ENCODE results near the gene SUPV3L1. TPM values are rescaled to one million over a fixed set of nuclear protein-coding genes. Genes with fewer than 3 reads are reported as not detected.

Gene SUPV3L1
- total RNA-seq, 1 experiment from 2014 or later = 37.6 TPM

DNA sequence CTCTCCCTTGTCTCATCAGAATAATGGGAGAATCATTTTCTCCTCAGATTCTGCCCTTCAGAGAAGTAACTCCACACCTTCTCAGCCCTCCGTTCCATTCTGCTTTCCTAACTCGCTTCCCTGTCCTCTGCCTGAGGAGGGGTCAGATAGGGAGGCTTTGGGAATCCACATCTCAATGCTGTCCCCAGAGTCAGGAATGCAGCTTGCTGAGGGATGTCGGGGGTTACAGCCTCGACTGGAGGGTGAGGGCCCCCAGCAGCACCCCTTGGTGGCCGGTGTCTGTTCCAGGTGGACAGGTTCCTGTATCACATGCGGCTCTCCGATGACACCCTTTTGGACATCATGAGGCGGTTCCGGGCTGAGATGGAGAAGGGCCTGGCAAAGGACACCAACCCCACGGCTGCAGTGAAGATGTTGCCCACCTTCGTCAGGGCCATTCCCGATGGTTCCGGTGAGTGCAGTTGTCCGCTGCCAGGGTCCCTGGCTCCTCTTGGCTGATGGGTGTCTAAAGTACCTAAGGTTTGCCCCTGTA, 47.0 kb downstream of the SUPV3L1 start:
- DNase-seq = no peak
- H3K27ac ChIP-seq (ENCODE audit: low read length) = no peak overlapping the region
- no peak overlapping the region for H2AFZ ChIP-seq (ENCODE audit: low read length)
- no peak overlapping the region for H3K4me3 ChIP-seq (ENCODE audit: low read length)
- H4K20me1 ChIP-seq (ENCODE audit: insufficient read depth, low read depth, low read length) = no peaks in the 10 kb centered on the region
- H3K9me2 ChIP-seq (replicated peaks; ENCODE audit: insufficient read depth, low read length) = no peaks in the 10 kb centered on the region
- no peaks in the 10 kb centered on the region for H3K9me3 ChIP-seq (ENCODE audit: low read length)
- no peak overlapping the region for H3K9ac ChIP-seq (ENCODE audit: low read length)
- H3K27me3 ChIP-seq (ENCODE audit: low read length) = no peaks in the 10 kb centered on the region
- H3K4me1 ChIP-seq (ENCODE audit: low read length) = peaks cover 19% of the 10 kb centered on the region
- H3K36me3 ChIP-seq (ENCODE audit: insufficient read depth, low read length) = no peaks in the 10 kb centered on the region
- no peak overlapping the region for H3K4me2 ChIP-seq (ENCODE audit: low read depth, low read length, poor library complexity, severe bottlenecking)
- no peaks in the 10 kb centered on the region for H3K79me2 ChIP-seq (ENCODE audit: low read length)

GRCh38 chr10:69228151-69228550, 48.1 kb downstream of the SUPV3L1 start:
- no peaks in the 10 kb centered on the region for H3K9me3 ChIP-seq (ENCODE audit: low read length)
- no peaks in the 10 kb centered on the region for H3K27me3 ChIP-seq (ENCODE audit: low read length)
- no peak overlapping the region for H3K9ac ChIP-seq (ENCODE audit: low read length)
- no peak overlapping the region for H3K27ac ChIP-seq (ENCODE audit: low read length)
- H3K36me3 ChIP-seq (ENCODE audit: insufficient read depth, low read length) = no peaks in the 10 kb centered on the region
- no peak overlapping the region for H3K4me3 ChIP-seq (ENCODE audit: low read length)
- no peaks in the 10 kb centered on the region for H4K20me1 ChIP-seq (ENCODE audit: insufficient read depth, low read depth, low read length)
- no peak overlapping the region for H2AFZ ChIP-seq (ENCODE audit: low read length)
- H3K79me2 ChIP-seq (ENCODE audit: low read length) = no peaks in the 10 kb centered on the region
- no peak overlapping the region for H3K4me2 ChIP-seq (ENCODE audit: low read depth, low read length, poor library complexity, severe bottlenecking)
- H3K9me2 ChIP-seq (replicated peaks; ENCODE audit: insufficient read depth, low read length) = no peaks in the 10 kb centered on the region
- H3K4me1 ChIP-seq (ENCODE audit: low read length) = peaks cover 11% of the 10 kb centered on the region
- no peak for DNase-seq

- Histone ChIP-seq H3K27ac (ENCODE audit: low read length) (no peak overlapping the region), H3K9ac (ENCODE audit: low read length) (peak overlapping the region; percentile 36; the same call in 1 of the 2 replicates), H2AFZ (ENCODE audit: low read length) (peak overlapping the region; percentile 48; the same call in 1 of the 2 replicates), H3K4me3 (ENCODE audit: low read length) (peak overlapping the region; percentile 24; the same call in 1 of the 2 replicates), H3K4me1 (ENCODE audit: low read length) (peaks cover 11% of the 10 kb centered on the region), H3K36me3 (ENCODE audit: insufficient read depth, low read length) (no peaks in the 10 kb centered on the region), H4K20me1 (ENCODE audit: insufficient read depth, low read depth, low read length) (no peaks in the 10 kb centered on the region), H3K9me3 (ENCODE audit: low read length) (no peaks in the 10 kb centered on the region), H3K27me3 (ENCODE audit: low read length) (no peaks in the 10 kb centered on the region), H3K9me2 (replicated peaks; ENCODE audit: insufficient read depth, low read length) (no peaks in the 10 kb centered on the region), H3K4me2 (ENCODE audit: low read depth, low read length, poor library complexity, severe bottlenecking) (peak overlapping the region; percentile 50), H3K79me2 (ENCODE audit: low read length) (no peaks in the 10 kb centered on the region)
- DNase-seq = no peak
Observed at GRCh38 chr10:69229616-69229916, 49.5 kb downstream of the SUPV3L1 start.

DNA sequence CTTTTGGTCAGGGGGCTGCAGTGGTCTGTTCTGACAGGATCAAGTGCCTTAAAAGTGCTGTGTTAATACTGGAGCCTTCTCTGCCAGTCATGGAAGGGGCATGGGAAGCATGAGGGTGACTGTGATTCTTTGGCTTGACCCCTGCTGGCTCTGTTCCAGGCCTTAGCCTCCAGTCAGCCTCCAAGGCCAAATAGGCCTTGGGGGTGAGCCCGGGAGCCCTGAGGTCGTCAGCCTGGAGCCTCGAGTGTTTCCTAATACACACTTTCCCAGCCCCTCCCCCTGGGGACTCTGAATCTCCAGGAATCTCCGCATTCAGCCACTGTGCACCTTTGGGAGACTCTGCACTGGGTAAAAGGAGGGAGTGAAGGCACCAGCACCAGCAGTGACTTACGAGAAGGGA, 50.1 kb downstream of the SUPV3L1 start:
- DNase-seq = no peak
- Histone ChIP-seq H2AFZ (ENCODE audit: low read length) (0 out of 2 replicates have a peak overlapping the region, but pooled peaks have one; percentile 48), H3K9ac (ENCODE audit: low read length) (no peak overlapping the region), H3K4me3 (ENCODE audit: low read length) (no peak overlapping the region), H4K20me1 (ENCODE audit: insufficient read depth, low read depth, low read length) (no peaks in the 10 kb centered on the region), H3K9me2 (replicated peaks; ENCODE audit: insufficient read depth, low read length) (no peaks in the 10 kb centered on the region), H3K27ac (ENCODE audit: low read length) (no peak overlapping the region), H3K79me2 (ENCODE audit: low read length) (no peaks in the 10 kb centered on the region), H3K4me1 (ENCODE audit: low read length) (peaks cover 11% of the 10 kb centered on the region), H3K36me3 (ENCODE audit: insufficient read depth, low read length) (no peaks in the 10 kb centered on the region), H3K9me3 (ENCODE audit: low read length) (no peaks in the 10 kb centered on the region), H3K27me3 (ENCODE audit: low read length) (no peaks in the 10 kb centered on the region), H3K4me2 (ENCODE audit: low read depth, low read length, poor library complexity, severe bottlenecking) (no peak overlapping the region)

- no peak overlapping the region for H3K9ac ChIP-seq (ENCODE audit: low read length)
- no peak overlapping the region for H3K4me3 ChIP-seq (ENCODE audit: low read length)
- no peaks in the 10 kb centered on the region for H3K9me2 ChIP-seq (replicated peaks; ENCODE audit: insufficient read depth, low read length)
- DNase-seq = no peak
- no peak overlapping the region for H2AFZ ChIP-seq (ENCODE audit: low read length)
- H3K36me3 ChIP-seq (ENCODE audit: insufficient read depth, low read length) = no peaks in the 10 kb centered on the region
- H3K27me3 ChIP-seq (ENCODE audit: low read length) = no peaks in the 10 kb centered on the region
- H3K9me3 ChIP-seq (ENCODE audit: low read length) = no peaks in the 10 kb centered on the region
- H3K79me2 ChIP-seq (ENCODE audit: low read length) = no peaks in the 10 kb centered on the region
- no peak overlapping the region for H3K27ac ChIP-seq (ENCODE audit: low read length)
- H3K4me1 ChIP-seq (ENCODE audit: low read length) = peaks cover 11% of the 10 kb centered on the region
- no peak overlapping the region for H3K4me2 ChIP-seq (ENCODE audit: low read depth, low read length, poor library complexity, severe bottlenecking)
- H4K20me1 ChIP-seq (ENCODE audit: insufficient read depth, low read depth, low read length) = no peaks in the 10 kb centered on the region
Observed at GRCh38 chr10:69232252-69232651, 52.2 kb downstream of the SUPV3L1 start.

DNA sequence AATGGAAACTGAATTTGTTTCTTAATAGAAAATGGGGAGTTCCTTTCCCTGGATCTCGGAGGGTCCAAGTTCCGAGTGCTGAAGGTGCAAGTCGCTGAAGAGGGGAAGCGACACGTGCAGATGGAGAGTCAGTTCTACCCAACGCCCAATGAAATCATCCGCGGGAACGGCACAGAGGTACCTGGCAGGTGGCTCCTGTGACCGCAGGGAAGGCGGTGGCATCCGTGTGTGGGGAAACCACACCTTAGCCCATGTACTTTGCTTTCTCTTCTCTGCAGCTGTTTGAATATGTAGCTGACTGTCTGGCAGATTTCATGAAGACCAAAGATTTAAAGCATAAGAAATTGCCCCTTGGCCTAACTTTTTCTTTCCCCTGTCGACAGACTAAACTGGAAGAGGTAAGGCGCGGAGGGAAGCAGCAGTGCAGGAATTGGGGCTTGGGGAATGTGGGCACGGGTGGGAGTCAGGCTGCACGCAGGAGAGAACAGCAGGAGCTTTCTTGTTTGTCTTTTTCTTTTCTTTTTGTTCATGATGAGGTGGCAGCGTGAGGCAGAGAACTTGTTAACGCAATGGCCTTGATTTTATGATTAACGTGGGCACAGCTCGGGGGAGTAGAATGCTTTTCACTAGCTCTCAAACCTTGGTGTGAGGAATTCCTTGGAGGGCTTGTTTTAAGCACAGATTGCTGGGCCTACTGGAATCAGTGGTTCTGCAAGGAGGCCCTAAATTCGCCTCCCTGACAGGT, 52.9 kb downstream of the SUPV3L1 start:
- Histone ChIP-seq H3K27ac (ENCODE audit: low read length) (no peak overlapping the region), H3K4me2 (ENCODE audit: low read depth, low read length, poor library complexity, severe bottlenecking) (no peak overlapping the region), H2AFZ (ENCODE audit: low read length) (no peak overlapping the region)

DNA sequence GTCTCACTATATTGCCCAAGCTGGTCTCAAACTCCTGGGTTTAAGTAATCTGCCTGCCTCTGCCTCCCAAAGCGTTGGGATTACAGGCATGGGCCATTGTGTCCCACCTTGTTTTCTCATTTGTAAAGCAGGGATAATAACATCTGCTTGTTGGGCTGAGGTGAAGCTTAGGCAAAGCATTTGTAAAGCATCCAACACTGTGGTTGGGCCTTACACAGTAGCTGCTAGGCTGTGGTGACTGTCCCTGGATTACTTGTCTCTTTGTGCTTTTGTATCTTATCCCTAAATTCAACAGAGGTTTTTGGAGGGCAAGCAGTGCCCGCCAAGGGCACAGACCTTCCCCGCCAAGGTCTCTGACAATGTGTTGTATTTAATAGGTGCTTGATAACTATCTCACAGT, 54.4 kb downstream of the SUPV3L1 start:
- H2AFZ ChIP-seq (ENCODE audit: low read length) = no peak overlapping the region
- H4K20me1 ChIP-seq (ENCODE audit: insufficient read depth, low read depth, low read length) = no peaks in the 10 kb centered on the region
- H3K4me2 ChIP-seq (ENCODE audit: low read depth, low read length, poor library complexity, severe bottlenecking) = no peak overlapping the region
- no peaks in the 10 kb centered on the region for H3K9me3 ChIP-seq (ENCODE audit: low read length)
- no peak overlapping the region for H3K4me3 ChIP-seq (ENCODE audit: low read length)
- no peaks in the 10 kb centered on the region for H3K27me3 ChIP-seq (ENCODE audit: low read length)
- no peak overlapping the region for H3K9ac ChIP-seq (ENCODE audit: low read length)
- no peaks in the 10 kb centered on the region for H3K79me2 ChIP-seq (ENCODE audit: low read length)
- H3K9me2 ChIP-seq (replicated peaks; ENCODE audit: insufficient read depth, low read length) = no peaks in the 10 kb centered on the region
- no peaks in the 10 kb centered on the region for H3K36me3 ChIP-seq (ENCODE audit: insufficient read depth, low read length)
- no peak for DNase-seq
- H3K27ac ChIP-seq (ENCODE audit: low read length) = no peak overlapping the region
- H3K4me1 ChIP-seq (ENCODE audit: low read length) = peaks cover 6% of the 10 kb centered on the region

More for the DNA sequence above, 52.9 kb downstream of the SUPV3L1 start:
- Histone ChIP-seq H3K4me1 (ENCODE audit: low read length) (peaks cover 13% of the 10 kb centered on the region), H3K27me3 (ENCODE audit: low read length) (no peaks in the 10 kb centered on the region), H3K36me3 (ENCODE audit: insufficient read depth, low read length) (no peaks in the 10 kb centered on the region), H3K9me3 (ENCODE audit: low read length) (no peaks in the 10 kb centered on the region), H3K9ac (ENCODE audit: low read length) (no peak overlapping the region), H3K79me2 (ENCODE audit: low read length) (no peaks in the 10 kb centered on the region), H3K9me2 (replicated peaks; ENCODE audit: insufficient read depth, low read length) (no peaks in the 10 kb centered on the region), H3K4me3 (ENCODE audit: low read length) (no peak overlapping the region), H4K20me1 (ENCODE audit: insufficient read depth, low read depth, low read length) (no peaks in the 10 kb centered on the region)
- no peak for DNase-seq

DNA sequence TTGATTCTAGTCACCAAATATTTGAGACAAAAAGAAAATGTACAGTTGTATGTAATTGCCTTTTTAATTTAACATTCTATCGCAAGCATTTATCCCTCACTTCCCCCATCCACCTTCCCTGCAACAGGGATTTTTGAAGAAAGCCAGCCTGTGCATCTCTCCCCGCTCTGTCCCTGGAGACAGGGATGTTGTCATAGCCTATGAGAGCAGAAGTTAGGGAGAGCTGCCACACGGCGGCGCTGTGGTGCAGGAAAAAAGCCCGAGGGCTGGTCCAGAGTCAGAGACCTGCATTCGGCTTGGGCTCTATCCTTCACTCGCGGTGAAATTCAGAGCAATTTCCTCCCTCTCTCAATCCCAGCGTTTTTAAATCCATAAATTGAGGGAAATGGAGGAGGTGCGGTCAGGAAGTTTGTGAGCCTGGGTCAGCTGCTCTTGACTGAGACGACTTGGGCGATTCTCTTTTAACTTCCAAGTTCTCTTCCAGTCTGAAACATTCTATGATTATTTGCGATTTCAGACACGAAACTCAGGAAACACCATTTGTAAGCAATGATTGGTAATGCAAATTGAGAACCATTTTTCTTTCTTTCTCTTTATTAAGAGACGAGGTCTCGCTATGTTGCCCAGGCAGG, 57.6 kb downstream of the SUPV3L1 start:
- Histone ChIP-seq H3K9me3 (ENCODE audit: low read length) (no peaks in the 10 kb centered on the region), H3K9ac (ENCODE audit: low read length) (no peak overlapping the region), H4K20me1 (ENCODE audit: insufficient read depth, low read depth, low read length) (no peaks in the 10 kb centered on the region), H2AFZ (ENCODE audit: low read length) (0 out of 2 replicates have a peak overlapping the region, but pooled peaks have one; percentile 62), H3K4me2 (ENCODE audit: low read depth, low read length, poor library complexity, severe bottlenecking) (no peak overlapping the region), H3K9me2 (replicated peaks; ENCODE audit: insufficient read depth, low read length) (no peaks in the 10 kb centered on the region), H3K79me2 (ENCODE audit: low read length) (no peaks in the 10 kb centered on the region), H3K4me1 (ENCODE audit: low read length) (peaks cover 2% of the 10 kb centered on the region; the same call in 1 of the 2 replicates), H3K4me3 (ENCODE audit: low read length) (no peak overlapping the region), H3K27ac (ENCODE audit: low read length) (no peak overlapping the region), H3K27me3 (ENCODE audit: low read length) (no peaks in the 10 kb centered on the region), H3K36me3 (ENCODE audit: insufficient read depth, low read length) (no peaks in the 10 kb centered on the region)
- DNase-seq = peak; percentile 94
